Right renal pelvis (tissue), 4 donors: Measurements from ENCODE around the gene OR7C2. TPM values are rescaled to one million over a fixed set of nuclear protein-coding genes. Genes with fewer than 3 reads are reported as not detected.
"Not testable (repeated sequence)": the region's sequence is repeated elsewhere in the genome, so short reads cannot be mapped to it uniquely, and the experiment has no call there.

ENCODE experiments used
- DNase-seq, 4 donors: peaks; one replicate each; pipeline ENCODE4 v3.0.0-alpha.2; 2013; ENCODE audit warnings: low read depth in 4 of 4, low spot score in 3 of 4, missing footprints in 1 of 4
- polyA plus RNA-seq, 4 donors: library from polyadenylated mRNA; unstranded; fragments of 120-200 nt; gene quantifications; one replicate each; pipeline ENCODE4 v1.2.1, GENCODE V29; 2013; ENCODE audit not compliant: insufficient read length in 4 of 4

Gene OR7C2
- polyA plus RNA-seq, result not detected

GRCh38 chr19:14941189-14941588, at the start of gene OR7C2:
Gene OR7C2 (plus strand): TSS chr19:14941489. CDS start chr19:14941489, 0 bp downstream.
- no peak for DNase-seq

- no peak for DNase-seq
Observed at GRCh38 chr19:14901675-14902260, 39.5 kb upstream of the OR7C2 start.

GRCh38 chr19:14906711-14907110, 34.6 kb upstream of the OR7C2 start:
- DNase-seq, result no peak

GRCh38 chr19:14915116-14915515, 26.2 kb upstream of the OR7C2 start:
- DNase-seq, result no peak

- no peak for DNase-seq
Observed at GRCh38 chr19:14916848-14917247, 24.4 kb upstream of the OR7C2 start.

GRCh38 chr19:14933506-14933905, 7.8 kb upstream of the OR7C2 start:
- no peak for DNase-seq

- no peak for DNase-seq
Observed at GRCh38 chr19:14940266-14940665, 1.0 kb upstream of the OR7C2 start.

GRCh38 chr19:14943601-14944000, 2.3 kb downstream of the OR7C2 start:
- DNase-seq, result no peak

- no peak for DNase-seq
Observed at GRCh38 chr19:14944456-14944855, 3.2 kb downstream of the OR7C2 start.

GRCh38 chr19:14949413-14949812, 8.1 kb downstream of the OR7C2 start:
- not testable (repeated sequence) for DNase-seq

- no peak for DNase-seq
Observed at GRCh38 chr19:14949876-14950275, 8.6 kb downstream of the OR7C2 start.

GRCh38 chr19:14950421-14950820, 9.1 kb downstream of the OR7C2 start:
- no peak for DNase-seq

- DNase-seq, result no peak
Observed at GRCh38 chr19:14952767-14953166, 11.5 kb downstream of the OR7C2 start.

GRCh38 chr19:14954071-14954655, 12.9 kb downstream of the OR7C2 start:
- no peak for DNase-seq

GRCh38 chr19:14957464-14957863, 16.2 kb downstream of the OR7C2 start:
- no peak for DNase-seq

GRCh38 chr19:14959263-14959662, 18.0 kb downstream of the OR7C2 start:
- no peak for DNase-seq

GRCh38 chr19:14961956-14962685, 20.8 kb downstream of the OR7C2 start:
- DNase-seq, result no peak

- no peak for DNase-seq
Observed at GRCh38 chr19:14968247-14968646, 27.0 kb downstream of the OR7C2 start.

- DNase-seq, result no peak
Observed at GRCh38 chr19:14971474-14971873, 30.2 kb downstream of the OR7C2 start.

GRCh38 chr19:14972676-14973075, 31.4 kb downstream of the OR7C2 start:
- no peak for DNase-seq

GRCh38 chr19:14974488-14974887, 33.2 kb downstream of the OR7C2 start:
- no peak for DNase-seq

GRCh38 chr19:14977128-14977527, 35.8 kb downstream of the OR7C2 start:
- DNase-seq, result no peak
